Measurements from ENCODE around the gene FCRL3.

DNA sequence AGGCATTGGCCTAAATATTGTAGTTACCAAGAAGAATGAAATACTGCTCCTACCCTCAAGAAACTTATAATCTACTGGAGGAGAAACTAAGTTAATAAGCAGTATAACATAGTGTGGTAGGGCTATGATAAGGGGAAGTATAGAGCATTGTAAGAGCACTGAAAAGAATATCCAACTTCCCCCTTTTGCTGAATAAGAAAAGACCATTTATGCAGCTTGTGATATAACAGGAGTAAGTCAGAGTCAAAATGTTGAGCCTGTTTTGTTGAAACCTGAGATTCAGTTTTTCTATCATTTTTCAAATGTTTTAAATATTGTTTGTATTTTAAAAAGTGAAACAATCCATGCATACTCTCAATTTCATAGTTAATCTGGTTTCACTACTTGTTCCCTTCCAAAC is 54.4 kb downstream of the FCRL3 start:
- TF ChIP-seq EZH2 (IDR thresholded peaks at IDR 0.05; ENCODE audit: low read length, unreplicated experiment): no peak
- TF ChIP-seq, protein P1, sequence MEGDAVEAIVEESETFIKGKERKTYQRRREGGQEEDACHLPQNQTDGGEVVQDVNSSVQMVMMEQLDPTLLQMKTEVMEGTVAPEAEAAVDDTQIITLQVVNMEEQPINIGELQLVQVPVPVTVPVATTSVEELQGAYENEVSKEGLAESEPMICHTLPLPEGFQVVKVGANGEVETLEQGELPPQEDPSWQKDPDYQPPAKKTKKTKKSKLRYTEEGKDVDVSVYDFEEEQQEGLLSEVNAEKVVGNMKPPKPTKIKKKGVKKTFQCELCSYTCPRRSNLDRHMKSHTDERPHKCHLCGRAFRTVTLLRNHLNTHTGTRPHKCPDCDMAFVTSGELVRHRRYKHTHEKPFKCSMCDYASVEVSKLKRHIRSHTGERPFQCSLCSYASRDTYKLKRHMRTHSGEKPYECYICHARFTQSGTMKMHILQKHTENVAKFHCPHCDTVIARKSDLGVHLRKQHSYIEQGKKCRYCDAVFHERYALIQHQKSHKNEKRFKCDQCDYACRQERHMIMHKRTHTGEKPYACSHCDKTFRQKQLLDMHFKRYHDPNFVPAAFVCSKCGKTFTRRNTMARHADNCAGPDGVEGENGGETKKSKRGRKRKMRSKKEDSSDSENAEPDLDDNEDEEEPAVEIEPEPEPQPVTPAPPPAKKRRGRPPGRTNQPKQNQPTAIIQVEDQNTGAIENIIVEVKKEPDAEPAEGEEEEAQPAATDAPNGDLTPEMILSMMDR (conservative IDR thresholded peaks at IDR 0.05; ENCODE audit: low read depth, low read length): no peak
